Panc1 (cell line): ENCODE results near the gene BAZ2B. TPM values are rescaled to one million over a fixed set of nuclear protein-coding genes. Genes with fewer than 3 reads are reported as not detected.

ENCODE experiments used
- ATAC-seq: fragments of 200-7000 bp; cut with Tn5 transposase; 2 replicates; pipeline ENCODE4 v1.9.1; 2020; ENCODE audit warnings: mild to moderate bottlenecking, moderate library complexity
- BruUV-seq: library from RNA; stranded (reverse); fragments of 400-500 nt; replicated peaks from 2 replicates; lab custom pipeline; 2021; lab: Mats Ljungman, UMichigan
- CTCF ChIA-PET: fragments of 300-600 bp; sonication (Branson Sonifier 250); formaldehyde crosslinking; loops from one replicate; lab custom pipeline; 2022; ENCODE audit warnings: antibody characterized with exemption; lab: Charles Lee
- POLR2A ChIA-PET: fragments of 300-600 bp; sonication (Branson Sonifier 250); formaldehyde crosslinking; loops from one replicate; lab custom pipeline; 2022; ENCODE audit warnings: antibody characterized with exemption; lab: Charles Lee
- DNase-seq: peaks from one replicate; pipeline ENCODE4 v3.0.0-alpha.2; 2010; ENCODE audit warnings: low read depth, low spot score
- H3K27ac ChIP-seq: 2 replicates; pipeline ENCODE4 v1.5.1; 2011; ENCODE audit warnings: mild to moderate bottlenecking, low read length, inconsistent platforms
- H3K27me3 ChIP-seq: fragments of 200-500 bp; sonication (Bioruptor generic); 2 replicates; pipeline ENCODE4 v1.6.0; 2014; ENCODE audit warnings: low read length, inconsistent platforms; ENCODE audit not compliant: control insufficient read depth, insufficient read depth
- H3K36me3 ChIP-seq: fragments of 200-500 bp; sonication (Bioruptor generic); 2 replicates; pipeline ENCODE4 v1.5.1; 2014; ENCODE audit warnings: inconsistent platforms, mild to moderate bottlenecking, low read length, moderate library complexity; ENCODE audit not compliant: control insufficient read depth, insufficient read depth
- H3K4me1 ChIP-seq: 2 replicates; pipeline ENCODE4 v1.5.1; 2011; ENCODE audit warnings: inconsistent platforms, mild to moderate bottlenecking, low read length, moderate library complexity; ENCODE audit not compliant: control insufficient read depth, insufficient read depth
- H3K4me3 ChIP-seq, 2 experiments: 2 replicates each; pipeline ENCODE4 v1.5.1; 2011 to 2012; ENCODE audit warnings: low read depth in 2 of 2, low read length in 2 of 2, mild to moderate bottlenecking in 2 of 2, inconsistent platforms in 1 of 2, moderate library complexity in 1 of 2
- H3K9me3 ChIP-seq: fragments of 200-500 bp; sonication (Bioruptor generic); 2 replicates; pipeline ENCODE4 v1.5.1; 2014; ENCODE audit warnings: low read depth, mild to moderate bottlenecking, inconsistent platforms, low read length, moderate library complexity; ENCODE audit not compliant: control insufficient read depth, insufficient read depth
- CTCF ChIP-seq: fragments of 450-650 bp; IDR thresholded peaks from 2 replicates; pipeline ENCODE4 v1.5.1; 2017; ENCODE audit warnings: mild to moderate bottlenecking
- POLR2AphosphoS5 ChIP-seq: IDR thresholded peaks from 2 replicates; pipeline ENCODE4 v1.6.1; 2012; ENCODE audit warnings: mild to moderate bottlenecking, low read depth, low read length, moderate library complexity
- REST ChIP-seq, 2 experiments: IDR thresholded peaks; 2 replicates each; pipeline ENCODE4 v1.6.1; 2011 to 2012; ENCODE audit warnings: low read depth in 2 of 2, control low read depth in 1 of 2, low read length in 1 of 2, mild to moderate bottlenecking in 1 of 2, moderate library complexity in 1 of 2; ENCODE audit not compliant: insufficient read depth in 1 of 2
- SIN3A ChIP-seq: IDR thresholded peaks from 2 replicates; pipeline ENCODE4 v1.6.1; 2012; ENCODE audit warnings: low read depth, mild to moderate bottlenecking, low read length, moderate library complexity, borderline replicate concordance; ENCODE audit not compliant: insufficient read depth
- TCF7L2 ChIP-seq: IDR thresholded peaks from 2 replicates; pipeline ENCODE4 v1.6.1; 2011; ENCODE audit warnings: mild to moderate bottlenecking, low read depth, low read length, inconsistent platforms
- in situ Hi-C: cut with HindIII; loops from 2 replicates; pipeline ENCODE4 v1.10.0; 2016; ENCODE audit warnings: low sequenced_read_pairs, low pct_unique_long_range_greater_than_20kb
- intact Hi-C: fragments of 100-400 bp; cut with micrococcal nuclease; formaldehyde crosslinking; loops from one replicate; pipeline ENCODE4 v1.10.0; 2022; ENCODE audit not compliant: unreplicated experiment
- total RNA-seq: library from RNA; stranded (reverse); gene quantifications from one replicate; pipeline ENCODE4 v1.2.1, GENCODE V29; 2021; ENCODE audit not compliant: unreplicated experiment

Gene BAZ2B
- total RNA-seq, 1 experiment from 2014 or later: 38.6 TPM

GRCh38 chr2:159546716-159547430 is 69.5 kb downstream of the BAZ2B start:
- ChIA-PET POLR2A (no interaction called here), CTCF (interaction anchor here (0.6 kb wide), 1 partner anchor 308 kb away, joined by 3 read pairs; no protein-coding TSS in a partner anchor)
- ATAC-seq (no peak), DNase-seq (no peak)
- intact Hi-C loops (no loop called here), in situ Hi-C loops (no loop called here)
- H3K27ac ChIP-seq: no peak overlapping the region
- no peak overlapping the region for H3K4me3 ChIP-seq
- no TSS peak for BruUV-seq
- TF ChIP-seq REST (IDR thresholded peaks at IDR 0.05; ENCODE audit: insufficient read depth in 1 of 2, low read depth in 2 of 2, low read length in 1 of 2) (no peak), CTCF (no peak), SIN3A (no peak)
- H3K4me1 ChIP-seq: no peaks in the 10 kb centered on the region; the same call in 1 of the 2 replicates
- no peaks in the 10 kb centered on the region for H3K27me3 ChIP-seq
- no peaks in the 10 kb centered on the region for H3K36me3 ChIP-seq
- peaks cover 6% of the 10 kb centered on the region; the same call in 1 of the 2 replicates for H3K9me3 ChIP-seq

GRCh38 chr2:159546039-159546438 is 70.3 kb downstream of the BAZ2B start:
- ATAC-seq: no peak
- DNase-seq: no peak
- intact Hi-C loops: no loop called here
- in situ Hi-C loops: no loop called here
- POLR2A ChIA-PET: no interaction called here
- no peaks in the 10 kb centered on the region for H3K36me3 ChIP-seq
- no peak overlapping the region for H3K27ac ChIP-seq
- H3K9me3 ChIP-seq: peaks cover 9% of the 10 kb centered on the region; the same call in 1 of the 2 replicates
- no peaks in the 10 kb centered on the region for H3K27me3 ChIP-seq
- CTCF ChIA-PET: no interaction called here
- no peak for TF ChIP-seq REST (IDR thresholded peaks at IDR 0.05; ENCODE audit: insufficient read depth in 1 of 2, low read depth in 2 of 2, low read length in 1 of 2)
- no peak for TF ChIP-seq TCF7L2
- no peak for TF ChIP-seq CTCF
- no peak for TF ChIP-seq POLR2AphosphoS5
- TF ChIP-seq SIN3A: no peak
- H3K4me3 ChIP-seq: no peak overlapping the region
- no peaks in the 10 kb centered on the region; the same call in 1 of the 2 replicates for H3K4me1 ChIP-seq
- BruUV-seq: no TSS peak
